CD1c-positive myeloid dendritic cell (primary cell): ENCODE data around the gene PTPRN2.
"Not testable (repeated sequence)": the region's sequence is repeated elsewhere in the genome, so short reads cannot be mapped to it uniquely, and the experiment has no call there.

Experiments used
- DNase-seq: peaks from one replicate; pipeline ENCODE4 v3.0.0-alpha.2; 2016; ENCODE audit errors: extremely low spot score

Gene PTPRN2

GRCh38 chr7:158229945-158230344, 357.7 kb downstream of the PTPRN2 start:
- no peak for DNase-seq

- no peak for DNase-seq
These were observed 358.6 kb downstream of the PTPRN2 start for GRCh38 chr7:158228986-158229385.

GRCh38 chr7:158228131-158228530, 359.5 kb downstream of the PTPRN2 start:
- no peak for DNase-seq

- DNase-seq = no peak
These were observed 360.2 kb downstream of the PTPRN2 start for GRCh38 chr7:158227258-158227984.

GRCh38 chr7:158216198-158216597, 371.4 kb downstream of the PTPRN2 start:
- no peak for DNase-seq

GRCh38 chr7:158209435-158209834, 378.2 kb downstream of the PTPRN2 start:
- DNase-seq = no peak

- DNase-seq = no peak
These were observed 381.3 kb downstream of the PTPRN2 start for GRCh38 chr7:158206341-158206740.

- no peak for DNase-seq
These were observed 383.2 kb downstream of the PTPRN2 start for GRCh38 chr7:158204453-158204852.

- not testable (repeated sequence) for DNase-seq
These were observed 383.7 kb downstream of the PTPRN2 start for GRCh38 chr7:158203948-158204347.

- DNase-seq = no peak
These were observed 393.2 kb downstream of the PTPRN2 start for GRCh38 chr7:158194365-158194900.

- DNase-seq = no peak
These were observed 394.2 kb downstream of the PTPRN2 start for GRCh38 chr7:158193446-158193845.

- no peak for DNase-seq
These were observed 394.7 kb downstream of the PTPRN2 start for GRCh38 chr7:158192956-158193355.

- no peak for DNase-seq
These were observed 395.3 kb downstream of the PTPRN2 start for GRCh38 chr7:158192184-158192835.

GRCh38 chr7:158191671-158192070, 396.0 kb downstream of the PTPRN2 start:
- no peak for DNase-seq

- no peak for DNase-seq
These were observed 396.9 kb downstream of the PTPRN2 start for GRCh38 chr7:158190756-158191155.

- DNase-seq = no peak
These were observed 398.9 kb downstream of the PTPRN2 start for GRCh38 chr7:158188676-158189075.

GRCh38 chr7:158187694-158187994, 400.0 kb downstream of the PTPRN2 start:
- no peak for DNase-seq

- DNase-seq = no peak
These were observed 400.5 kb downstream of the PTPRN2 start for GRCh38 chr7:158186864-158187693.

GRCh38 chr7:158186406-158186805, 401.2 kb downstream of the PTPRN2 start:
- no peak for DNase-seq

GRCh38 chr7:158185653-158186052, 402.0 kb downstream of the PTPRN2 start:
- DNase-seq = no peak

- no peak for DNase-seq
These were observed 404.2 kb downstream of the PTPRN2 start for GRCh38 chr7:158183431-158183830.

- DNase-seq = no peak
These were observed 411.0 kb downstream of the PTPRN2 start for GRCh38 chr7:158176561-158177173.
